Fibroblast of skin of left biceps (primary cell): Measurements from ENCODE around the gene MARS1.

Experiments
- DNase-seq, 2 experiments: peaks; one replicate each; pipeline ENCODE4 v3.0.0-alpha.2; 2013; ENCODE audit warnings: low read depth in 2 of 2

The MARS1 gene

GRCh38 chr12:57471661-57472060 is 16.2 kb upstream of the MARS1 start:
- DNase-seq: no peak

GRCh38 chr12:57472391-57472790 is 15.5 kb upstream of the MARS1 start:
- DNase-seq: no peak

GRCh38 chr12:57473392-57473791 is 14.5 kb upstream of the MARS1 start:
- no peak for DNase-seq

- DNase-seq: no peak
Observed at GRCh38 chr12:57473886-57474285, 14.0 kb upstream of the MARS1 start.

GRCh38 chr12:57474430-57474829 is 13.4 kb upstream of the MARS1 start:
- no peak for DNase-seq

- no peak for DNase-seq
Observed at GRCh38 chr12:57474862-57475261, 13.0 kb upstream of the MARS1 start.

GRCh38 chr12:57475271-57476161 is 12.4 kb upstream of the MARS1 start:
- no peak for DNase-seq

GRCh38 chr12:57476162-57476992 is 11.5 kb upstream of the MARS1 start:
- DNase-seq: no peak

- no peak for DNase-seq
Observed at GRCh38 chr12:57476993-57477709, 10.7 kb upstream of the MARS1 start.

GRCh38 chr12:57477710-57478681 is 9.9 kb upstream of the MARS1 start:
- no peak for DNase-seq

- DNase-seq: no peak
Observed at GRCh38 chr12:57479043-57479375, 8.9 kb upstream of the MARS1 start.

GRCh38 chr12:57479376-57480115 is 8.3 kb upstream of the MARS1 start, which contains the start of gene ARHGAP9:
TSS of gene ARHGAP9 (minus strand) at chr12:57479866. CDS start at chr12:57479406, 460 bp downstream.
- DNase-seq: no peak

GRCh38 chr12:57481671-57482070 is 6.2 kb upstream of the MARS1 start:
- no peak for DNase-seq

- DNase-seq: peak; percentile 57 to 60
Observed at GRCh38 chr12:57483466-57483865, 4.4 kb upstream of the MARS1 start.

- DNase-seq: no peak
Observed at GRCh38 chr12:57485695-57486094, 2.2 kb upstream of the MARS1 start.

- no peak for DNase-seq
Observed at GRCh38 chr12:57487055-57487596, 742 bp upstream of the MARS1 start.

GRCh38 chr12:57488402-57489156 is 711 bp downstream of the MARS1 start:
- DNase-seq: no peak

- DNase-seq: no peak
Observed at GRCh38 chr12:57489157-57489641, 1.3 kb downstream of the MARS1 start.

GRCh38 chr12:57490126-57490525 is 2.3 kb downstream of the MARS1 start:
- no peak for DNase-seq
